GM12878 (cell line): Measurements from ENCODE around the gene IL3. TPM values are rescaled to one million over a fixed set of nuclear protein-coding genes. Genes with fewer than 3 reads are reported as not detected.

Experiments used
- ATAC-seq: fragments of 200-7000 bp; cut with Tn5 transposase; 3 replicates; pipeline ENCODE4 v1.9.1; 2020; ENCODE audit warnings: mild to moderate bottlenecking, moderate library complexity
- BruUV-seq: library from RNA; stranded (reverse); fragments of 400-500 nt; replicated peaks from 2 replicates; lab custom pipeline; 2021; lab: Mats Ljungman, UMichigan
- CTCF ChIA-PET: fragments of 300-600 bp; sonication (Branson Sonifier 250); formaldehyde crosslinking; extraction: SDS; loops from one replicate; lab custom pipeline; 2021; ENCODE audit warnings: inconsistent platforms; lab: Yijun Ruan, JAX
- POLR2A ChIA-PET: fragments of 350-600 bp; formaldehyde crosslinking; extraction: SDS; loops from one replicate; lab custom pipeline; 2021; ENCODE audit warnings: inconsistent platforms; lab: Charles Lee
- RAD21 ChIA-PET: fragments of 300-600 bp; sonication (Branson Sonifier 250); formaldehyde crosslinking; loops from one replicate; lab custom pipeline; 2023; ENCODE audit warnings: antibody characterized with exemption; ENCODE audit not compliant: unreplicated experiment; lab: Charles Lee
- SMC1A ChIA-PET: fragments of 300-600 bp; sonication (Branson Sonifier 250); formaldehyde crosslinking; loops from one replicate; lab custom pipeline; 2023; ENCODE audit not compliant: unreplicated experiment, uncharacterized antibody; lab: Charles Lee
- DNase-seq: peaks from one replicate; pipeline ENCODE4 v3.0.0-alpha.2; 2011; ENCODE audit warnings: low read depth, low spot score
- FAIRE-seq: peaks from 3 replicates; lab custom pipeline; 2011; peaks lifted over from hg19 to GRCh38; lab: Jason Lieb, UNC
- H2AFZ ChIP-seq: 2 replicates; pipeline ENCODE4 v1.6.0; 2011; ENCODE audit warnings: low read depth, low read length, control low read depth; ENCODE audit not compliant: control insufficient read depth
- H3K27ac ChIP-seq: 2 replicates; pipeline ENCODE4 v1.5.1; 2011; ENCODE audit warnings: control low read depth; ENCODE audit not compliant: control insufficient read depth, insufficient read depth
- H3K27me3 ChIP-seq, 2 experiments: replicated peaks in 1 of 2; 2 replicates each; pipeline versions ENCODE4 v1.6.0 to v1.6.1; 2011; ENCODE audit warnings: low read length in 1 of 2; ENCODE audit not compliant: control insufficient read depth in 2 of 2, insufficient read depth in 2 of 2
- H3K36me3 ChIP-seq, 2 experiments: 2 replicates each; pipeline ENCODE4 v1.5.1; 2011; ENCODE audit warnings: low read length in 1 of 2; ENCODE audit not compliant: control insufficient read depth in 2 of 2, insufficient read depth in 2 of 2
- H3K4me1 ChIP-seq: 2 replicates; pipeline ENCODE4 v1.6.1; 2011; ENCODE audit warnings: mild to moderate bottlenecking, low read length, moderate library complexity, mixed read lengths; ENCODE audit not compliant: control insufficient read depth, insufficient read depth
- H3K4me2 ChIP-seq: 2 replicates; pipeline ENCODE4 v1.6.0; 2011; ENCODE audit warnings: control low read depth; ENCODE audit not compliant: control insufficient read depth, insufficient read depth
- H3K4me3 ChIP-seq: fragments of 200-600 bp; sonication (generic); 2 replicates; pipeline ENCODE4 v1.5.1; 2016
- H3K79me2 ChIP-seq: 2 replicates; pipeline ENCODE4 v1.6.0; 2011; ENCODE audit warnings: low read length; ENCODE audit not compliant: control insufficient read depth, insufficient read depth
- H3K9ac ChIP-seq: 2 replicates; pipeline ENCODE4 v1.8.0; 2011; ENCODE audit warnings: low read length, control low read depth, mixed read lengths; ENCODE audit not compliant: control insufficient read depth, insufficient read depth
- H3K9me3 ChIP-seq: replicated peaks from 3 replicates; pipeline ENCODE4 v1.5.1; 2011; ENCODE audit warnings: mild to moderate bottlenecking, low read length; ENCODE audit not compliant: control insufficient read depth, insufficient read depth
- H4K20me1 ChIP-seq: 2 replicates; pipeline ENCODE4 v1.6.0; 2011; ENCODE audit not compliant: control insufficient read depth, insufficient read depth
- ATF7 ChIP-seq: fragments of 450-650 bp; IDR thresholded peaks from 2 replicates; pipeline ENCODE4 v1.6.1; 2016; ENCODE audit warnings: low read depth, mild to moderate bottlenecking
- BHLHE40 ChIP-seq, 2 experiments: fragments of 450-650 bp in 1 of 2; IDR thresholded peaks; 2 replicates each; pipeline ENCODE4 v1.6.1; 2011 to 2017; ENCODE audit warnings: low read depth in 2 of 2, borderline replicate concordance in 1 of 2, improper control_type of control experiment in 1 of 2, low read length in 1 of 2, mild to moderate bottlenecking in 1 of 2
- GATAD2B ChIP-seq: fragments of 450-650 bp; conservative IDR thresholded peaks from 2 replicates; pipeline ENCODE4 v1.6.1; 2017; ENCODE audit warnings: low read depth, mild to moderate bottlenecking, moderate library complexity
- HDGF ChIP-seq: fragments of 450-650 bp; IDR thresholded peaks from 2 replicates; pipeline ENCODE4 v1.6.1; 2016; ENCODE audit warnings: antibody characterized with exemption
- IKZF1 ChIP-seq: fragments of 450-650 bp; conservative IDR thresholded peaks from 2 replicates; pipeline ENCODE4 v1.6.1; 2017; ENCODE audit warnings: antibody characterized with exemption, mild to moderate bottlenecking
- NBN ChIP-seq: fragments of 450-650 bp; IDR thresholded peaks from 2 replicates; pipeline ENCODE4 v1.6.1; 2016
- RAD21 ChIP-seq: IDR thresholded peaks from 2 replicates; pipeline ENCODE4 v1.6.1; 2011; ENCODE audit warnings: mild to moderate bottlenecking, low read depth, low read length, moderate library complexity; ENCODE audit not compliant: insufficient read depth
- RELA ChIP-seq: fragments of 450-650 bp; IDR thresholded peaks from 2 replicates; pipeline ENCODE4 v1.8.0; 2014; ENCODE audit warnings: borderline replicate concordance; ENCODE audit not compliant: partially characterized antibody
- SKIL ChIP-seq: fragments of 450-650 bp; IDR thresholded peaks from 2 replicates; pipeline ENCODE4 v1.6.1; 2017; ENCODE audit warnings: mild to moderate bottlenecking, low read depth, inconsistent platforms; ENCODE audit not compliant: poor library complexity, severe bottlenecking
- SMC3 ChIP-seq: IDR thresholded peaks from 2 replicates; pipeline ENCODE4 v1.6.1; 2011; ENCODE audit warnings: low read length, improper control_type of control experiment, borderline replicate concordance
- TARDBP ChIP-seq: IDR thresholded peaks from 2 replicates; pipeline ENCODE4 v1.6.1; 2016; ENCODE audit warnings: borderline replicate concordance
- TCF7 ChIP-seq: IDR thresholded peaks from 2 replicates; pipeline ENCODE4 v1.6.1; 2014; ENCODE audit warnings: antibody characterized with exemption, borderline replicate concordance
- YY1 ChIP-seq: IDR thresholded peaks from 2 replicates; pipeline ENCODE4 v1.6.1; 2011; ENCODE audit warnings: low read depth, mild to moderate bottlenecking, low read length
- ZNF274 ChIP-seq: IDR thresholded peaks from one replicate; pipeline ENCODE4 v1.8.0; 2011; ENCODE audit not compliant: insufficient read length, insufficient read depth
- WGBS: methylation state at CpG from one replicate; pipeline ENCODE4 v1.1.6; 2016; ENCODE audit warnings: low lambda C conversion rate; ENCODE audit not compliant: insufficient replicate concordance, insufficient coverage; ENCODE audit errors: missing lambda C conversion rate; 5-methylcytosine and 5-hydroxymethylcytosine counted together
- in situ Hi-C: fragments of 300-500 bp; cut with MboI; formaldehyde crosslinking; loops from 9 replicates; pipeline ENCODE4 v1.14.3; 2018; ENCODE audit warnings: mixed read lengths
- intact Hi-C: fragments of 100-400 bp; cut with micrococcal nuclease; formaldehyde crosslinking; loops from one replicate; pipeline ENCODE4 v1.14.2; 2022; ENCODE audit not compliant: unreplicated experiment
- polyA plus RNA-seq, 11 experiments: library from polyadenylated mRNA; depleted of rRNA in 4 of 11; unstranded in 6 of 11; stranded (reverse) in 5 of 11; fragments of >200 nt; fragmentation: Nextera tagmentation in 4 of 11; fragmentation: Illumina TruSeq in 1 of 11; extraction: Ambion mirVana in 4 of 11; extraction: Trizol in 1 of 11; gene quantifications; 1 replicate in 1 of 11; 2 replicates in 10 of 11; pipeline versions ENCODE4 v1.2.1 to v1.2.3, GENCODE V29; 2011 to 2016; ENCODE audit warnings: inconsistent platforms in 2 of 11, missing spikeins in 2 of 11, low read depth in 1 of 11
- total RNA-seq, 4 experiments: library from RNA; depleted of rRNA in 3 of 4; stranded (reverse); fragments of >200 nt in 3 of 4; fragmentation: Illumina TruSeq in 1 of 4; extraction: Trizol in 1 of 4; gene quantifications; 2 replicates each; pipeline versions ENCODE4 v1.2.1 to v1.2.3, GENCODE V29; 2013 to 2021
- TF ChIP-seq, protein P1 (sequence below), 3 experiments: IDR thresholded peaks in 2 of 3; conservative IDR thresholded peaks in 1 of 3; 2 replicates each; pipeline ENCODE4 v1.5.1; 2011; ENCODE audit warnings: low read depth in 3 of 3, low read length in 3 of 3, mild to moderate bottlenecking in 3 of 3, control low read depth in 2 of 3, moderate library complexity in 2 of 3, inconsistent platforms in 1 of 3, mixed read lengths in 1 of 3; ENCODE audit not compliant: control insufficient read depth in 2 of 3, insufficient read depth in 1 of 3; ENCODE audit errors: extremely low read depth in 1 of 3

Gene IL3
- total and polyA plus RNA-seq, 10 of the 15 experiments (the other 5 are each of a cell fraction or from before 2014, with no cell fraction given) = not detected

GRCh38 chr5:132064738-132065331 lies 4.4 kb downstream of the IL3 start:
- Histone ChIP-seq H3K27me3 (no peaks in the 10 kb centered on the region; a peak in 1 of 4 replicates), H3K9ac (no peak overlapping the region)
- intact Hi-C loops = loop anchor here (1.0 to 5.0 kb wide), 9 partner anchors 38 to 436 kb away; no protein-coding TSS in a partner anchor
- peak; percentile 23; the same call in 1 of the 2 replicates for TF ChIP-seq TARDBP
- peak in 1 of 2 experiments; percentile 40; a peak in 2 of 4 replicates for TF ChIP-seq BHLHE40 (IDR thresholded peaks at IDR 0.05; ENCODE audit: borderline replicate concordance in 1 of 2, low read depth in 2 of 2, low read length in 1 of 2)
- TF ChIP-seq, protein P1, sequence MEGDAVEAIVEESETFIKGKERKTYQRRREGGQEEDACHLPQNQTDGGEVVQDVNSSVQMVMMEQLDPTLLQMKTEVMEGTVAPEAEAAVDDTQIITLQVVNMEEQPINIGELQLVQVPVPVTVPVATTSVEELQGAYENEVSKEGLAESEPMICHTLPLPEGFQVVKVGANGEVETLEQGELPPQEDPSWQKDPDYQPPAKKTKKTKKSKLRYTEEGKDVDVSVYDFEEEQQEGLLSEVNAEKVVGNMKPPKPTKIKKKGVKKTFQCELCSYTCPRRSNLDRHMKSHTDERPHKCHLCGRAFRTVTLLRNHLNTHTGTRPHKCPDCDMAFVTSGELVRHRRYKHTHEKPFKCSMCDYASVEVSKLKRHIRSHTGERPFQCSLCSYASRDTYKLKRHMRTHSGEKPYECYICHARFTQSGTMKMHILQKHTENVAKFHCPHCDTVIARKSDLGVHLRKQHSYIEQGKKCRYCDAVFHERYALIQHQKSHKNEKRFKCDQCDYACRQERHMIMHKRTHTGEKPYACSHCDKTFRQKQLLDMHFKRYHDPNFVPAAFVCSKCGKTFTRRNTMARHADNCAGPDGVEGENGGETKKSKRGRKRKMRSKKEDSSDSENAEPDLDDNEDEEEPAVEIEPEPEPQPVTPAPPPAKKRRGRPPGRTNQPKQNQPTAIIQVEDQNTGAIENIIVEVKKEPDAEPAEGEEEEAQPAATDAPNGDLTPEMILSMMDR (IDR thresholded peaks at IDR 0.05 in 2 of 3, conservative IDR thresholded peaks at IDR 0.05 in 1 of 3; ENCODE audit: control insufficient read depth in 2 of 3, extremely low read depth in 1 of 3, insufficient read depth in 1 of 3, low read depth in 3 of 3, low read length in 3 of 3) = peak; percentile 93 to 97 (median 97)
- TF ChIP-seq ATF7 = no peak
- peak; percentile 62 for TF ChIP-seq SMC3
- peak; percentile 90 for TF ChIP-seq RAD21
- peak; percentile 43; the same call in 1 of the 2 replicates for TF ChIP-seq HDGF
- peak; percentile 47; the same call in 1 of the 2 replicates for TF ChIP-seq YY1
- TF ChIP-seq IKZF1 = 0 out of 2 replicates have a peak, but pooled peaks have one; percentile 12
- TF ChIP-seq SKIL = no peak
- 0 out of 2 replicates have a peak, but pooled peaks have one; percentile 21 for TF ChIP-seq GATAD2B
- TF ChIP-seq ZNF274 = no peak
- TF ChIP-seq NBN = 0 out of 2 replicates have a peak, but pooled peaks have one; percentile 54
- no peak for TF ChIP-seq TCF7
- TF ChIP-seq RELA = no peak
- TF ChIP-seq, all 136 proteins: peak for 10
- ChIA-PET CTCF (interaction anchor here (0.6 to 5.5 kb wide), 19 partner anchors 9 to 1899 kb away, joined by 3 to 72 read pairs (median 3); partner anchors contain the start of gene CSF2), POLR2A (interaction anchor here (0.6 kb wide), 1 partner anchor 11 kb away, joined by 3 read pairs; no protein-coding TSS in a partner anchor), RAD21 (interaction anchor here (0.8 to 1.6 kb wide), 5 partner anchors 9 to 173 kb away, joined by 3 to 7 read pairs (median 4); partner anchors contain the start of gene CSF2), SMC1A (interaction anchor here (0.7 to 2.7 kb wide), 7 partner anchors 22 to 475 kb away, joined by 3 to 6 read pairs (median 4); no protein-coding TSS in a partner anchor)
- WGBS = 49% methylated on average over 11 of the region's 11 CpGs
- Histone ChIP-seq H3K4me2 (no peak overlapping the region), H3K79me2 (no peaks in the 10 kb centered on the region), H3K4me1 (no peaks in the 10 kb centered on the region; the same call in 1 of the 2 replicates), H3K36me3 (no peaks in the 10 kb centered on the region), H3K4me3 (no peak overlapping the region), H3K27ac (no peak overlapping the region), H2AFZ (peak overlapping the region; percentile 10; the same call in 1 of the 2 replicates), H3K9me3 (no peaks in the 10 kb centered on the region), H4K20me1 (peaks cover 5% of the 10 kb centered on the region; the same call in 1 of the 2 replicates)
- peak; percentile 96 for FAIRE-seq
- no TSS peak for BruUV-seq
- in situ Hi-C loops = loop anchor here (5.0 kb wide), 3 partner anchors 67 to 292 kb away; no protein-coding TSS in a partner anchor
- DNase-seq = peak; percentile 45
- peak; percentile 91 for ATAC-seq
